ENCODE data around the gene LCOR.

LCOR gene

GRCh38 chr10:96890172-96890513 lies 58.0 kb downstream of the LCOR start:
- TF ChIP-seq GLIS3 (CRISPR knock-in tag; IDR thresholded peaks at IDR 0.05) (no peak), CREB5 (CRISPR knock-in tag; IDR thresholded peaks at IDR 0.05; ENCODE audit: low read depth) (no peak), RARB (CRISPR knock-in tag; IDR thresholded peaks at IDR 0.05) (no peak), TCF4 (CRISPR knock-in tag; IDR thresholded peaks at IDR 0.05; ENCODE audit: borderline replicate concordance) (no peak)
- ATAC-seq = no peak

- ATAC-seq = no peak
- TF ChIP-seq CREB5 (CRISPR knock-in tag; IDR thresholded peaks at IDR 0.05; ENCODE audit: low read depth) (no peak), POU6F1 (CRISPR knock-in tag; IDR thresholded peaks at IDR 0.05; ENCODE audit: borderline replicate concordance, low read depth) (no peak), ARNTL (CRISPR knock-in tag; IDR thresholded peaks at IDR 0.05; ENCODE audit: borderline replicate concordance, low read depth) (no peak), OSR1 (CRISPR knock-in tag; IDR thresholded peaks at IDR 0.05) (no peak), ZNF565 (CRISPR knock-in tag; conservative IDR thresholded peaks at IDR 0.05; ENCODE audit: low read depth) (no peak)
- TF ChIP-seq, protein P1, sequence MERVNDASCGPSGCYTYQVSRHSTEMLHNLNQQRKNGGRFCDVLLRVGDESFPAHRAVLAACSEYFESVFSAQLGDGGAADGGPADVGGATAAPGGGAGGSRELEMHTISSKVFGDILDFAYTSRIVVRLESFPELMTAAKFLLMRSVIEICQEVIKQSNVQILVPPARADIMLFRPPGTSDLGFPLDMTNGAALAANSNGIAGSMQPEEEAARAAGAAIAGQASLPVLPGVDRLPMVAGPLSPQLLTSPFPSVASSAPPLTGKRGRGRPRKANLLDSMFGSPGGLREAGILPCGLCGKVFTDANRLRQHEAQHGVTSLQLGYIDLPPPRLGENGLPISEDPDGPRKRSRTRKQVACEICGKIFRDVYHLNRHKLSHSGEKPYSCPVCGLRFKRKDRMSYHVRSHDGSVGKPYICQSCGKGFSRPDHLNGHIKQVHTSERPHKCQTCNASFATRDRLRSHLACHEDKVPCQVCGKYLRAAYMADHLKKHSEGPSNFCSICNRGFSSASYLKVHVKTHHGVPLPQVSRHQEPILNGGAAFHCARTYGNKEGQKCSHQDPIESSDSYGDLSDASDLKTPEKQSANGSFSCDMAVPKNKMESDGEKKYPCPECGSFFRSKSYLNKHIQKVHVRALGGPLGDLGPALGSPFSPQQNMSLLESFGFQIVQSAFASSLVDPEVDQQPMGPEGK (CRISPR knock-in tag; IDR thresholded peaks at IDR 0.05; ENCODE audit: borderline replicate concordance) = no peak
Observed at GRCh38 chr10:96890580-96890979, 58.5 kb downstream of the LCOR start.

GRCh38 chr10:96891840-96892239 lies 59.7 kb downstream of the LCOR start:
- TF ChIP-seq ZC3H10 (CRISPR knock-in tag; IDR thresholded peaks at IDR 0.05) = no peak
- no peak for ATAC-seq

DNA sequence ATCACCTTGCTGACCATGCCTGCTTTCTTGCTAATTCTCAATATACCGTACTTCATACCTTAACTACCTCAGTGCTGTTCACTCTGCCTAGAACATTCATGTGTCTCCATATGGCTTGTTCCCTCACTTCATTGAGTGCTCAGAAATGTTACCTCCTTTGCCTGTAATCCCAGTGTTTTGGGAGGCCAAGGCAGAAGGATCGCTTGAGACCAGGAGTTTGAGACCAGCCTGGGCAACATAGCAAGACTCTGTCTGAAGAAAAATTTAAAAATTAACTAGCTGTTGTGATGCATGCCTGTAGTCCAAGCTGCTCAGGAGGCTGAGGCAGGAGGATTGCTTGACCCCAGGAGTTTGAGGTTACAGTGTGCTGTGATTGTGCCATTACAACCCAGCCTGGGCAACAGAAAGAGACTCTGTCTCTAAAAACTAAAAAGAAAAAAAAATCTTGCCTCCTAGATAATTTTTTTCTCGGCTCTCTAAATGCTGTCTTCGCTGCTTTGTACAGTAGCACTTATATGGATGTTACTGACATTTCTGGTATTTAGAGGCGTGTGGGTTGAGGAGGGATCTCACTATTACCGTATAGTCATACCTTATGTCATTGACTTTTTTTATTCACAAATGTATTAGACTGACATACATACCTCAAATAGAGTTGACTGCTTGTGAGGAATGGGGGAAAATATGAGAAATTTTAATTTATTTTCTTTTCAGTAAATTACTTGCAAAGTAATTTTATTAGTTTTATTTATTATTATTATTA lies 63.7 kb downstream of the LCOR start:
- TF ChIP-seq ZFP30 (CRISPR knock-in tag; IDR thresholded peaks at IDR 0.05) (no peak), RARB (CRISPR knock-in tag; IDR thresholded peaks at IDR 0.05) (no peak), CREB5 (CRISPR knock-in tag; IDR thresholded peaks at IDR 0.05; ENCODE audit: low read depth) (no peak), ZC3H10 (CRISPR knock-in tag; IDR thresholded peaks at IDR 0.05) (no peak), TOX (CRISPR knock-in tag; IDR thresholded peaks at IDR 0.05; ENCODE audit: borderline replicate concordance) (no peak), TSHZ2 (CRISPR knock-in tag; IDR thresholded peaks at IDR 0.05) (no peak), CSDC2 (CRISPR knock-in tag; IDR thresholded peaks at IDR 0.05) (no peak), ZNF70 (CRISPR knock-in tag; IDR thresholded peaks at IDR 0.05) (no peak), OSR1 (CRISPR knock-in tag; IDR thresholded peaks at IDR 0.05) (no peak), ZNF8 (CRISPR knock-in tag; IDR thresholded peaks at IDR 0.05) (no peak), ZNF565 (CRISPR knock-in tag; conservative IDR thresholded peaks at IDR 0.05; ENCODE audit: low read depth) (no peak), ARNTL (CRISPR knock-in tag; IDR thresholded peaks at IDR 0.05; ENCODE audit: borderline replicate concordance, low read depth) (no peak), POU6F1 (CRISPR knock-in tag; IDR thresholded peaks at IDR 0.05; ENCODE audit: borderline replicate concordance, low read depth) (no peak), SNAI2 (CRISPR knock-in tag; IDR thresholded peaks at IDR 0.05) (no peak), PPARA (CRISPR knock-in tag; IDR thresholded peaks at IDR 0.05; ENCODE audit: borderline replicate concordance) (no peak), ESRRG (CRISPR knock-in tag; IDR thresholded peaks at IDR 0.05) (no peak), TCF4 (CRISPR knock-in tag; IDR thresholded peaks at IDR 0.05; ENCODE audit: borderline replicate concordance) (no peak), ZFP3 (CRISPR knock-in tag; IDR thresholded peaks at IDR 0.05) (no peak)
- TF ChIP-seq, protein P1 (CRISPR knock-in tag; IDR thresholded peaks at IDR 0.05; ENCODE audit: borderline replicate concordance) = no peak
- ATAC-seq = no peak

Measured in SK-N-SH treated with all-trans-retinoic acid at 6 μM for 48 hours (cell line).